ENCODE data around the gene PLEKHB2. TPM values are rescaled to one million over a fixed set of nuclear protein-coding genes. Genes with fewer than 3 reads are reported as not detected.

The PLEKHB2 gene
- total RNA-seq, result 74.7 and 83.2 TPM in 2 replicates

GRCh38 chr2:131105156-131105949 is at the start of gene PLEKHB2:
Gene PLEKHB2, plus strand, starts transcription at chr2:131105336. Its CDS starts 15,606 bp downstream, at chr2:131120942.

GRCh38 chr2:131093006-131093695 is 12.0 kb upstream of the PLEKHB2 start, which contains the start of gene FAM168B:
Gene FAM168B, minus strand, starts transcription at chr2:131093460. Its CDS starts 10,814 bp downstream, at chr2:131082646.

Other genes with a start within 250 kb of the PLEKHB2 start
- 81.8 and 88.2 TPM in 2 replicates for gene FAM168B, start 11.9 kb upstream of the PLEKHB2 start, total RNA-seq
- not detected in 2 replicates for gene POTEE, start 104.2 kb downstream of the PLEKHB2 start, total RNA-seq

Measured in hair follicular keratinocyte (primary cell).